HFFc6 (cell line): ENCODE results near the gene INPP4B. TPM values are rescaled to one million over a fixed set of nuclear protein-coding genes. Genes with fewer than 3 reads are reported as not detected.

ENCODE experiments used
- DNase-seq: peaks from one replicate; pipeline ENCODE4 v3.0.0-alpha.2; 2018
- H3K27ac Mint-ChIP-seq: 2 replicates; pipeline ENCODE4 v1.8.0; 2020; ENCODE audit warnings: mild to moderate bottlenecking, mixed read lengths
- H3K27me3 Mint-ChIP-seq: 2 replicates; pipeline ENCODE4 v1.8.0; 2021; ENCODE audit warnings: mild to moderate bottlenecking, moderate library complexity, mixed read lengths; ENCODE audit not compliant: insufficient read depth
- H3K36me3 Mint-ChIP-seq: 2 replicates; pipeline ENCODE4 v1.8.0; 2021; ENCODE audit warnings: low read depth, mixed read lengths
- H3K4me1 Mint-ChIP-seq: 2 replicates; pipeline ENCODE4 v1.8.0; 2020; ENCODE audit warnings: low read depth, mixed read lengths
- H3K4me3 Mint-ChIP-seq: 2 replicates; pipeline ENCODE4 v1.8.0; 2020; ENCODE audit warnings: mild to moderate bottlenecking, moderate library complexity, mixed read lengths
- H3K9me3 Mint-ChIP-seq: 2 replicates; pipeline ENCODE4 v1.8.0; 2020; ENCODE audit warnings: mild to moderate bottlenecking, mixed read lengths
- total RNA-seq, 6 experiments: library from RNA; stranded (reverse); fragmentation: NEBNext Ultra II Directional; extraction: Animal tissue kit (Norgen Biotek cat#: 25700); gene quantifications; 2 replicates in 1 of 6; 3 replicates in 5 of 6; pipeline ENCODE4 v1.2.3, GENCODE V29; 2021
- TF ChIP-seq, protein P1 (sequence below): fragments of 200-600 bp; sonication (generic); IDR thresholded peaks from 2 replicates; pipeline ENCODE4 v1.5.0; 2021; ENCODE audit warnings: antibody characterized with exemption, mild to moderate bottlenecking

The INPP4B gene
- total RNA-seq, 6 experiments from 2014 or later: 36.1 to 48.9 (median 40.1) TPM

DNA sequence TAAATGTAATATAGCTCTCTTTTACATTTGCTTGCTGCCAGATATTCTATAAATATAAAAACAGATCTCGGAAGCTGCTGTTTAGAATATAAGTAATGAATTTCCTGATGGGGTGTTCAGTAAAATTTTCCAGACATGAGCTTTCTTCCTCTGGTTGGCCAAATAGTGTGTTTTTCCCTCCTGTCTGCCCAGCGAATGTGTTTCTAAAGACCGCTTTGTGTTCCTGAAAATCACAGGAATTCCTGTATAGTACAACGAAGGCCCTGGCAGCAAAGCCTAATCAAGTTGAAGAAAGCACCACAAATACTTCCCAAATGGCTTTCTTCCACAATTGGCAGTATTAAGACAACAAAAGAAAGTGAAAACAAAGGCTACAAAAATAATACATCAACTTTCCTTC, 494.1 kb downstream of the INPP4B start:
- peaks cover 99% of the 10 kb centered on the region for H3K4me1 Mint-ChIP-seq
- no peak for DNase-seq
- no peaks in the 10 kb centered on the region for H3K27me3 Mint-ChIP-seq
- peak overlapping the region; percentile 64 for H3K27ac Mint-ChIP-seq
- H3K9me3 Mint-ChIP-seq: no peaks in the 10 kb centered on the region
- peak overlapping the region; percentile 55 for H3K4me3 Mint-ChIP-seq
- TF ChIP-seq, protein P1, sequence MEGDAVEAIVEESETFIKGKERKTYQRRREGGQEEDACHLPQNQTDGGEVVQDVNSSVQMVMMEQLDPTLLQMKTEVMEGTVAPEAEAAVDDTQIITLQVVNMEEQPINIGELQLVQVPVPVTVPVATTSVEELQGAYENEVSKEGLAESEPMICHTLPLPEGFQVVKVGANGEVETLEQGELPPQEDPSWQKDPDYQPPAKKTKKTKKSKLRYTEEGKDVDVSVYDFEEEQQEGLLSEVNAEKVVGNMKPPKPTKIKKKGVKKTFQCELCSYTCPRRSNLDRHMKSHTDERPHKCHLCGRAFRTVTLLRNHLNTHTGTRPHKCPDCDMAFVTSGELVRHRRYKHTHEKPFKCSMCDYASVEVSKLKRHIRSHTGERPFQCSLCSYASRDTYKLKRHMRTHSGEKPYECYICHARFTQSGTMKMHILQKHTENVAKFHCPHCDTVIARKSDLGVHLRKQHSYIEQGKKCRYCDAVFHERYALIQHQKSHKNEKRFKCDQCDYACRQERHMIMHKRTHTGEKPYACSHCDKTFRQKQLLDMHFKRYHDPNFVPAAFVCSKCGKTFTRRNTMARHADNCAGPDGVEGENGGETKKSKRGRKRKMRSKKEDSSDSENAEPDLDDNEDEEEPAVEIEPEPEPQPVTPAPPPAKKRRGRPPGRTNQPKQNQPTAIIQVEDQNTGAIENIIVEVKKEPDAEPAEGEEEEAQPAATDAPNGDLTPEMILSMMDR: no peak
- H3K36me3 Mint-ChIP-seq: peaks cover 19% of the 10 kb centered on the region

GRCh38 chr4:142350871-142351270, 495.2 kb downstream of the INPP4B start:
- no peak for DNase-seq
- peaks cover 14% of the 10 kb centered on the region; the same call in 1 of the 2 replicates for H3K36me3 Mint-ChIP-seq
- no peak overlapping the region for H3K4me3 Mint-ChIP-seq
- peak overlapping the region; percentile 40; the same call in 1 of the 2 replicates for H3K27ac Mint-ChIP-seq
- TF ChIP-seq, protein P1: no peak
- no peaks in the 10 kb centered on the region for H3K27me3 Mint-ChIP-seq
- no peaks in the 10 kb centered on the region for H3K9me3 Mint-ChIP-seq
- peaks cover 99% of the 10 kb centered on the region for H3K4me1 Mint-ChIP-seq

DNA sequence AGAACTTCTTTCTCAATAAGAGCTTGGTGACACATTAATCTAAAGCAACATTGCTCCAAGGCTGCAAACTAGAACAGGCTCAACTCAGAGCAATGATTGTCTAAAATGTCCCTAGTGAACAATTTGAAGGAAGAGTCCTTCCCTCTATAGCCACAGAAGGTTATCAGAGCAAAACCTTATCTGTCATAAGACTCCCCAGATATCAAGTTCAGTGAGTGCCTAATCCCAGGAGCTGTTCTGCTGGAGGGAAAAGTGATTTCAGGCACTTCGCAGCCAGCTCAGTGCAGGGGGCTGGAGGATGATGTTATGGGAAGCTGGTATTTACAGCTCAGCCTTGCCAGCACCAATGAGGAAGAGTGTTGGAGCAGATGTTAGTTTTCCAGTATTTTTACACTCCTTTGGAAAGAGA, 497.5 kb downstream of the INPP4B start:
- DNase-seq: no peak
- Mint-ChIP-seq H3K4me1 (peaks cover 84% of the 10 kb centered on the region), H3K4me3 (no peak overlapping the region), H3K36me3 (0 out of 2 replicates have a peak, but pooled peaks cover 15% of the 10 kb centered on the region), H3K27ac (peak overlapping the region; percentile 38; the same call in 1 of the 2 replicates), H3K9me3 (no peaks in the 10 kb centered on the region), H3K27me3 (no peaks in the 10 kb centered on the region)
- TF ChIP-seq, protein P1: no peak

DNA sequence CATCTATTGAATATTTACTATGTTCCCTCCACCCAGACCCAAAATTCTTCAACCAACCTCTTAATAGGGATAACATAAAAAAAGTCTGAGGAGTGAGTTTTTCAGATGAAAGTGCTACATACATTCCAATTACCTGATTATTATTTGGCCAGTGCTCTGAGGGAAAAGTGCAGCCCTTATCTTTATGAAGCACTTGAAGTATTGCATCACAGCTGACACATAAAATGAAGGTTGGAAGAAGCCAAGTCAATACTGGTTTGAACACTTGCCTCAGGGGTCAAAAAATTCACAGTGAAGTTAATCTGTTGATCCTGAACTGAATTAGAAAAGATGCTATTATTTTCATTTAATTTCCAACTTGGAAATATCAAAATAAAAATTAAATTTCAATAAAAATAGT, 498.9 kb downstream of the INPP4B start:
- Mint-ChIP-seq H3K9me3 (no peaks in the 10 kb centered on the region), H3K36me3 (0 out of 2 replicates have a peak, but pooled peaks cover 15% of the 10 kb centered on the region), H3K4me3 (no peak overlapping the region), H3K27me3 (no peaks in the 10 kb centered on the region), H3K4me1 (peaks cover 71% of the 10 kb centered on the region), H3K27ac (no peak overlapping the region)
- TF ChIP-seq, protein P1: no peak
- DNase-seq: peak; percentile 45

GRCh38 chr4:142345924-142346323, 500.2 kb downstream of the INPP4B start:
- Mint-ChIP-seq H3K4me3 (no peak overlapping the region), H3K4me1 (peaks cover 65% of the 10 kb centered on the region), H3K9me3 (no peaks in the 10 kb centered on the region), H3K27ac (no peak overlapping the region), H3K27me3 (no peaks in the 10 kb centered on the region), H3K36me3 (0 out of 2 replicates have a peak, but pooled peaks cover 15% of the 10 kb centered on the region)
- no peak for DNase-seq
- TF ChIP-seq, protein P1: no peak

DNA sequence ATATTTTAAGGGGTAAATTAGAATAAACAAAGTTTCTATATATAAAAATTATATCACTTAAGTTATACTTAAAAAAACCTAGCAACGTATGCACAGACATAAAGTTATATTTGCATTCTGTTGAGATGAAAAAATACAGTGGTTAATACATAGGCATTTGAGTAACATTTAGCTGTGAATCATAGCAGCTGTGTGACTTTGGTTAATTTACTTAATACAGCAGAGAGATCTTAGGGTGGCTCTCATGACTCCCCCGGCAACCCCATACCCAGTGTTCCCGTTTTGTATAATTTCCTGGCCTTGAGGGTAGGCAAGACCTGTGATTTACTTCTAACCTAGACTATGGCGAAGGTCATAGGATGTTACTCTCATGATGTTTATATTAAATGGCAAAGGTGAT, 504.8 kb downstream of the INPP4B start:
- TF ChIP-seq, protein P1: no peak
- Mint-ChIP-seq H3K4me1 (peaks cover 19% of the 10 kb centered on the region), H3K27ac (no peak overlapping the region), H3K9me3 (no peaks in the 10 kb centered on the region), H3K27me3 (no peaks in the 10 kb centered on the region), H3K4me3 (no peak overlapping the region), H3K36me3 (peaks cover 30% of the 10 kb centered on the region)
- DNase-seq: no peak
